RWPE2 (cell line): ENCODE results near the gene GNS.
A peak's percentile ranks its signal among the peaks of the same experiment; 100 is the strongest.

Experiments used
- ATAC-seq: fragments of 200-7000 bp; cut with Tn5 transposase; 3 replicates; pipeline ENCODE4 v1.9.1; 2021; ENCODE audit warnings: low read depth
- DNase-seq: peaks from one replicate; pipeline ENCODE4 v3.0.0-alpha.2; 2020; ENCODE audit warnings: low spot score
- H3K27ac ChIP-seq: fragments of 450-650 bp; 2 replicates; pipeline ENCODE4 v1.5.1; 2017; ENCODE audit warnings: mild to moderate bottlenecking; ENCODE audit not compliant: poor library complexity, severe bottlenecking
- H3K27me3 ChIP-seq: fragments of 250-450 bp; sonication (Bioruptor Pico); 2 replicates; pipeline ENCODE4 v1.5.1; 2021; ENCODE audit warnings: mild to moderate bottlenecking, moderate library complexity; ENCODE audit not compliant: insufficient read depth, poor library complexity, severe bottlenecking
- H3K36me3 ChIP-seq: fragments of 250-450 bp; sonication (Bioruptor Pico); 2 replicates; pipeline ENCODE4 v1.5.1; 2020; ENCODE audit warnings: low read depth, mild to moderate bottlenecking, moderate library complexity
- H3K4me1 ChIP-seq: fragments of 250-450 bp; sonication (Bioruptor Pico); 2 replicates; pipeline ENCODE4 v1.5.1; 2021; ENCODE audit warnings: mild to moderate bottlenecking, moderate library complexity; ENCODE audit not compliant: insufficient read depth, poor library complexity, severe bottlenecking
- H3K4me3 ChIP-seq: fragments of 250-450 bp; sonication (Bioruptor Pico); 2 replicates; pipeline ENCODE4 v1.5.1; 2021; ENCODE audit warnings: mild to moderate bottlenecking, moderate library complexity; ENCODE audit not compliant: severe bottlenecking
- H3K9me3 ChIP-seq: fragments of 250-450 bp; sonication (Bioruptor Pico); 2 replicates; pipeline ENCODE4 v1.5.1; 2021; ENCODE audit warnings: mild to moderate bottlenecking, moderate library complexity; ENCODE audit not compliant: severe bottlenecking
- TF ChIP-seq, protein P1 (sequence below): fragments of 450-650 bp; IDR thresholded peaks from one replicate; pipeline ENCODE4 v1.5.1; 2017; ENCODE audit warnings: mild to moderate bottlenecking, moderate library complexity; ENCODE audit not compliant: poor library complexity, severe bottlenecking

The GNS gene

DNA sequence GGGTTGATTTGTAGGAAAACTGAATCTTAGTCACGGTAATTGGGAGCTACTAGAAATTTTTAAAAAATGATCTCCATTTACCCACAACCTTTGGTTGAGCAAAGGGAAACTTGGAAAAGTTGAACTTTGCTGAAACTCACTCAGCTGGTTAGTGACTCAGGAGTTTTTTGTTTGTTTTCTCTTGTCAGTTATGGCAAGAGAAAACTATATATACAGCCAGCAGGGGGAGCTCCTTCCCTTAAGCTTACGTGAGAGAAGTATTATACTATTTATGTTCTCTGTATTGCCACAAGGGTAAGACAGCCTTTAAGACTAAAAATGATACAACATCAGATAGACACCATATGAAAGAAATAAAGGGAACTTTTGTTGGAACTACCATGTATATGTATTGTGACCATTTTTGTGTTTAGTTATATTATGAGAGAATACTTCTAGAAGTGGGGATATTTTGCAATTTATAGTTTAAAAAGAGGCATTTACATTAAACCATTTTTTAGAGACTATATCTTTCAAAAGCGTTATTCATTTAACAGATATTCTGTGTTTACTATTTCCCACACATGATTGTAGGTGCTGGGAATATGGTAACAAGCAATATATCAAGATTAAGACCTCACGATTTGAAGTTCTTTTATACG is 37.1 kb upstream of the GNS start:
- DNase-seq (no peak), ATAC-seq (peak; percentile 91)
- H3K27me3 ChIP-seq, result no peaks in the 10 kb centered on the region
- no peak overlapping the region for H3K4me3 ChIP-seq
- TF ChIP-seq, protein P1, sequence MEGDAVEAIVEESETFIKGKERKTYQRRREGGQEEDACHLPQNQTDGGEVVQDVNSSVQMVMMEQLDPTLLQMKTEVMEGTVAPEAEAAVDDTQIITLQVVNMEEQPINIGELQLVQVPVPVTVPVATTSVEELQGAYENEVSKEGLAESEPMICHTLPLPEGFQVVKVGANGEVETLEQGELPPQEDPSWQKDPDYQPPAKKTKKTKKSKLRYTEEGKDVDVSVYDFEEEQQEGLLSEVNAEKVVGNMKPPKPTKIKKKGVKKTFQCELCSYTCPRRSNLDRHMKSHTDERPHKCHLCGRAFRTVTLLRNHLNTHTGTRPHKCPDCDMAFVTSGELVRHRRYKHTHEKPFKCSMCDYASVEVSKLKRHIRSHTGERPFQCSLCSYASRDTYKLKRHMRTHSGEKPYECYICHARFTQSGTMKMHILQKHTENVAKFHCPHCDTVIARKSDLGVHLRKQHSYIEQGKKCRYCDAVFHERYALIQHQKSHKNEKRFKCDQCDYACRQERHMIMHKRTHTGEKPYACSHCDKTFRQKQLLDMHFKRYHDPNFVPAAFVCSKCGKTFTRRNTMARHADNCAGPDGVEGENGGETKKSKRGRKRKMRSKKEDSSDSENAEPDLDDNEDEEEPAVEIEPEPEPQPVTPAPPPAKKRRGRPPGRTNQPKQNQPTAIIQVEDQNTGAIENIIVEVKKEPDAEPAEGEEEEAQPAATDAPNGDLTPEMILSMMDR, result peak; percentile 96
- no peak overlapping the region for H3K27ac ChIP-seq
- H3K36me3 ChIP-seq, result no peaks in the 10 kb centered on the region
- H3K4me1 ChIP-seq, result peaks cover 4% of the 10 kb centered on the region
- no peaks in the 10 kb centered on the region for H3K9me3 ChIP-seq

DNA sequence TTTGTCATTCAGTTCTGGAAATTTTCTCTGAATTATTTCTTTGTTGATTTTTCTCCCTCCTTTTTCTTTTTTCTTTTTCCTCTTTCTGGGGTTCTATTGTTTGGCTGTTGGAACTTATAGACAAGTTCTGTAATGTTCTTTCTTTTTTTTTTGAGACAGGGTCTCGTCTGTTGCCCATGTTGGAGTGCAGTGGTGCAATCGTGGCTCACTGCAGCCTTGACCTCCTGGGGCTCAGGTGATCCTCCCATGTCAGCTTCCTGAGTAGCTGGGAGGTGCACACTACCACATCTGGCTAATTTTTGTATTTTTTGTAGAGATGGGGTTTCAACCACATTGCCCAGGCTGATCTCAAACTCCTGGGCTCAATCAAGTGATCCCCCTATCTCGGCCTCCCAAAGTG is 35.1 kb upstream of the GNS start:
- Histone ChIP-seq H3K4me1 (peaks cover 4% of the 10 kb centered on the region), H3K27ac (no peak overlapping the region), H3K9me3 (no peaks in the 10 kb centered on the region), H3K4me3 (no peak overlapping the region), H3K36me3 (no peaks in the 10 kb centered on the region), H3K27me3 (no peaks in the 10 kb centered on the region)
- no peak for DNase-seq
- TF ChIP-seq, protein P1, result no peak
- ATAC-seq, result no peak

DNA sequence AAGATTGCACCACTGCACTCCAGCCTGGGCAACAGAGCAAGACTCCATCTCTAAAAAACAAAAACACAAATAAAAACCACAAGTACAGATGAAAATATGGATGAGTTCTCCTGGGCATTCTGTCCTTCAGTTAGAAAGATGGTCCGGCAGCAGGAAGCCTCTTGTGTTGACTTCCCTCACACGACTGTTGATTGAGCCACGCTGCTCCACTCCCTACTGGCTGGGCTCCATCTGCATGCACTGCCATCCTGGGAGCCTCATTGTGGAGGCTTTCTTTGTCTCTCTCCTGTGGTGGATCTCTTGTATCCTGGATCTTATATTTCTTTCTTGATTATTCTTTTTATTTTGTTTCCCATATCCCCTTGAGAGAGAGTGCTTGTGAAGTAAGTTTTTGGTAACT is 34.4 kb upstream of the GNS start:
- H3K27ac ChIP-seq, result no peak overlapping the region
- TF ChIP-seq, protein P1, result no peak
- no peak overlapping the region for H3K4me3 ChIP-seq
- no peaks in the 10 kb centered on the region for H3K9me3 ChIP-seq
- H3K4me1 ChIP-seq, result peaks cover 4% of the 10 kb centered on the region
- H3K36me3 ChIP-seq, result no peaks in the 10 kb centered on the region
- ATAC-seq (no peak), DNase-seq (no peak)
- H3K27me3 ChIP-seq, result no peaks in the 10 kb centered on the region

DNA sequence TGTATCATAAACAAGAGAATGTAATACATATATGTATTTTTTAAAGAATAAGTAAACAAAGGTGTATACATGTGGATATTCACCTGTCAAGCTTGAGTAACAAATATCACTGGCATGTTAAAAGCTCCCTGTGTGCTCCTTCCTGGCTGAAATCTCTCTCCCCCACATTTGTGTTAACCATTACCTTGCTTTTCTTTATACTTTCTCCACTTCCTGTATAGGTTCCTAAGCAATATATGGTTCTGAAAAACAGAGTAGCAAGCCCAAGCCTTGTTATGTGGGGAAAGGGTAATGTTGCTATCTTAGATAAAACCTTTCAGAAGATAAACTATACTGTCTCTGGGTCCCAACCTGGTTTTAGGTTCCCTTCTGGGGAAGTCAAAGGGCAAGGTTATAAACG is 32.9 kb upstream of the GNS start:
- H3K9me3 ChIP-seq, result no peaks in the 10 kb centered on the region
- no peak overlapping the region for H3K27ac ChIP-seq
- no peaks in the 10 kb centered on the region for H3K36me3 ChIP-seq
- DNase-seq (no peak), ATAC-seq (no peak)
- H3K4me1 ChIP-seq, result peaks cover 4% of the 10 kb centered on the region
- H3K4me3 ChIP-seq, result no peak overlapping the region
- TF ChIP-seq, protein P1, result no peak
- H3K27me3 ChIP-seq, result no peaks in the 10 kb centered on the region

DNA sequence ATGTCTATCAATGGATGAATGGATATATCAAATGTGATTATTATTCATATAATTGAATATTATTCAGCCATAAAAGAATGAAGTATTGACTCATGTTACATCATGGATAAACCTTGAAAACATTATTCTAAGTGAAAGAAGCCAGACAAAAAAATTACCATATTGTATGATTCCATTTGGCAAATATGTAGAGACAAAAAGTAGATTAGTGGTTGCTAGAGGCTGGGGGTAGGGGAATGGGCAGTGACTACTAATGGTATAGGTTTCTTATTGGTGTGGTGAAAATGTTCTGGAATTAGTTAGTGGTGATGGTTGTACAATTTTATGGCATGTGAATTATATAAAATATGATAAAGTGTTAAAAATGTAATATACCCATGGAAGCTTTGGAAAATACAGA is 31.8 kb upstream of the GNS start:
- no peaks in the 10 kb centered on the region for H3K9me3 ChIP-seq
- H3K27me3 ChIP-seq, result no peaks in the 10 kb centered on the region
- no peak overlapping the region for H3K27ac ChIP-seq
- TF ChIP-seq, protein P1, result no peak
- H3K36me3 ChIP-seq, result no peaks in the 10 kb centered on the region
- ATAC-seq, result no peak
- no peak for DNase-seq
- H3K4me1 ChIP-seq, result peaks cover 3% of the 10 kb centered on the region
- H3K4me3 ChIP-seq, result no peak overlapping the region
